Measurements from ENCODE around the gene DCLRE1C. TPM values are rescaled to one million over a fixed set of nuclear protein-coding genes. Genes with fewer than 3 reads are reported as not detected.

DCLRE1C gene
- total and polyA plus RNA-seq, 9 of the 15 experiments (the other 6 are each of a cell fraction or from before 2014, with no cell fraction given): 8.8 to 22.2 (median 13.9) TPM

GRCh38 chr10:14916600-14916999 is 37.3 kb downstream of the DCLRE1C start:
- no peak overlapping the region for H3K4me3 ChIP-seq
- intact Hi-C loops (cut with micrococcal nuclease) (no loop called here), in situ Hi-C loops (cut with MboI) (no loop called here)
- H3K9me3 ChIP-seq (replicated peaks; ENCODE audit: control insufficient read depth, insufficient read depth, low read depth, low read length): peaks cover 14% of the 10 kb centered on the region
- FAIRE-seq: no peak
- no TSS peak for BruUV-seq (replicated peaks)
- no peak overlapping the region for H3K27ac ChIP-seq (ENCODE audit: extremely low read depth, low read depth, low read length)
- WGBS (ENCODE audit: insufficient coverage, low coverage, missing lambda C conversion rate): 96% methylated on average over 2 of the region's 2 CpGs
- peaks cover 87% of the 10 kb centered on the region for H3K36me3 ChIP-seq (ENCODE audit: control insufficient read depth, insufficient read depth, low read length)
- no peak for ATAC-seq
- ChIA-PET CTCF (ENCODE audit: low intra/inter-chr PET ratio) (no interaction called here), POLR2A (interaction anchor here (0.7 kb wide), 1 partner anchor 23 kb away, joined by 3 read pairs; no protein-coding TSS in a partner anchor)
- H3K4me1 ChIP-seq (replicated peaks in 1 of 2; ENCODE audit: control insufficient read depth in 2 of 2, insufficient read depth in 2 of 2, low read length in 2 of 2): no peaks in the 10 kb centered on the region
- no peak for DNase-seq (ENCODE audit: extremely low read depth in 1 of 4, low spot score in 3 of 4)
- no peak overlapping the region for H3K4me2 ChIP-seq (ENCODE audit: insufficient read depth, low read length)
- no peak overlapping the region for H2AFZ ChIP-seq (ENCODE audit: low read depth, low read length)
- no peaks in the 10 kb centered on the region for H4K20me1 ChIP-seq (replicated peaks; ENCODE audit: control insufficient read depth, insufficient read depth, low read length)
- no peaks in the 10 kb centered on the region for H3K79me2 ChIP-seq (ENCODE audit: control insufficient read depth, insufficient read depth, low read length)
- H3K9ac ChIP-seq (ENCODE audit: insufficient read depth in 1 of 2, low read depth in 2 of 2, low read length in 2 of 2): no peak overlapping the region
- no peaks in the 10 kb centered on the region for H3K27me3 ChIP-seq (ENCODE audit: control insufficient read depth in 2 of 2, insufficient read depth in 2 of 2, low read length in 2 of 2)
- H3K9me1 ChIP-seq (ENCODE audit: control insufficient read depth, insufficient read depth, low read length): no peaks in the 10 kb centered on the region
- TF ChIP-seq, protein P1, sequence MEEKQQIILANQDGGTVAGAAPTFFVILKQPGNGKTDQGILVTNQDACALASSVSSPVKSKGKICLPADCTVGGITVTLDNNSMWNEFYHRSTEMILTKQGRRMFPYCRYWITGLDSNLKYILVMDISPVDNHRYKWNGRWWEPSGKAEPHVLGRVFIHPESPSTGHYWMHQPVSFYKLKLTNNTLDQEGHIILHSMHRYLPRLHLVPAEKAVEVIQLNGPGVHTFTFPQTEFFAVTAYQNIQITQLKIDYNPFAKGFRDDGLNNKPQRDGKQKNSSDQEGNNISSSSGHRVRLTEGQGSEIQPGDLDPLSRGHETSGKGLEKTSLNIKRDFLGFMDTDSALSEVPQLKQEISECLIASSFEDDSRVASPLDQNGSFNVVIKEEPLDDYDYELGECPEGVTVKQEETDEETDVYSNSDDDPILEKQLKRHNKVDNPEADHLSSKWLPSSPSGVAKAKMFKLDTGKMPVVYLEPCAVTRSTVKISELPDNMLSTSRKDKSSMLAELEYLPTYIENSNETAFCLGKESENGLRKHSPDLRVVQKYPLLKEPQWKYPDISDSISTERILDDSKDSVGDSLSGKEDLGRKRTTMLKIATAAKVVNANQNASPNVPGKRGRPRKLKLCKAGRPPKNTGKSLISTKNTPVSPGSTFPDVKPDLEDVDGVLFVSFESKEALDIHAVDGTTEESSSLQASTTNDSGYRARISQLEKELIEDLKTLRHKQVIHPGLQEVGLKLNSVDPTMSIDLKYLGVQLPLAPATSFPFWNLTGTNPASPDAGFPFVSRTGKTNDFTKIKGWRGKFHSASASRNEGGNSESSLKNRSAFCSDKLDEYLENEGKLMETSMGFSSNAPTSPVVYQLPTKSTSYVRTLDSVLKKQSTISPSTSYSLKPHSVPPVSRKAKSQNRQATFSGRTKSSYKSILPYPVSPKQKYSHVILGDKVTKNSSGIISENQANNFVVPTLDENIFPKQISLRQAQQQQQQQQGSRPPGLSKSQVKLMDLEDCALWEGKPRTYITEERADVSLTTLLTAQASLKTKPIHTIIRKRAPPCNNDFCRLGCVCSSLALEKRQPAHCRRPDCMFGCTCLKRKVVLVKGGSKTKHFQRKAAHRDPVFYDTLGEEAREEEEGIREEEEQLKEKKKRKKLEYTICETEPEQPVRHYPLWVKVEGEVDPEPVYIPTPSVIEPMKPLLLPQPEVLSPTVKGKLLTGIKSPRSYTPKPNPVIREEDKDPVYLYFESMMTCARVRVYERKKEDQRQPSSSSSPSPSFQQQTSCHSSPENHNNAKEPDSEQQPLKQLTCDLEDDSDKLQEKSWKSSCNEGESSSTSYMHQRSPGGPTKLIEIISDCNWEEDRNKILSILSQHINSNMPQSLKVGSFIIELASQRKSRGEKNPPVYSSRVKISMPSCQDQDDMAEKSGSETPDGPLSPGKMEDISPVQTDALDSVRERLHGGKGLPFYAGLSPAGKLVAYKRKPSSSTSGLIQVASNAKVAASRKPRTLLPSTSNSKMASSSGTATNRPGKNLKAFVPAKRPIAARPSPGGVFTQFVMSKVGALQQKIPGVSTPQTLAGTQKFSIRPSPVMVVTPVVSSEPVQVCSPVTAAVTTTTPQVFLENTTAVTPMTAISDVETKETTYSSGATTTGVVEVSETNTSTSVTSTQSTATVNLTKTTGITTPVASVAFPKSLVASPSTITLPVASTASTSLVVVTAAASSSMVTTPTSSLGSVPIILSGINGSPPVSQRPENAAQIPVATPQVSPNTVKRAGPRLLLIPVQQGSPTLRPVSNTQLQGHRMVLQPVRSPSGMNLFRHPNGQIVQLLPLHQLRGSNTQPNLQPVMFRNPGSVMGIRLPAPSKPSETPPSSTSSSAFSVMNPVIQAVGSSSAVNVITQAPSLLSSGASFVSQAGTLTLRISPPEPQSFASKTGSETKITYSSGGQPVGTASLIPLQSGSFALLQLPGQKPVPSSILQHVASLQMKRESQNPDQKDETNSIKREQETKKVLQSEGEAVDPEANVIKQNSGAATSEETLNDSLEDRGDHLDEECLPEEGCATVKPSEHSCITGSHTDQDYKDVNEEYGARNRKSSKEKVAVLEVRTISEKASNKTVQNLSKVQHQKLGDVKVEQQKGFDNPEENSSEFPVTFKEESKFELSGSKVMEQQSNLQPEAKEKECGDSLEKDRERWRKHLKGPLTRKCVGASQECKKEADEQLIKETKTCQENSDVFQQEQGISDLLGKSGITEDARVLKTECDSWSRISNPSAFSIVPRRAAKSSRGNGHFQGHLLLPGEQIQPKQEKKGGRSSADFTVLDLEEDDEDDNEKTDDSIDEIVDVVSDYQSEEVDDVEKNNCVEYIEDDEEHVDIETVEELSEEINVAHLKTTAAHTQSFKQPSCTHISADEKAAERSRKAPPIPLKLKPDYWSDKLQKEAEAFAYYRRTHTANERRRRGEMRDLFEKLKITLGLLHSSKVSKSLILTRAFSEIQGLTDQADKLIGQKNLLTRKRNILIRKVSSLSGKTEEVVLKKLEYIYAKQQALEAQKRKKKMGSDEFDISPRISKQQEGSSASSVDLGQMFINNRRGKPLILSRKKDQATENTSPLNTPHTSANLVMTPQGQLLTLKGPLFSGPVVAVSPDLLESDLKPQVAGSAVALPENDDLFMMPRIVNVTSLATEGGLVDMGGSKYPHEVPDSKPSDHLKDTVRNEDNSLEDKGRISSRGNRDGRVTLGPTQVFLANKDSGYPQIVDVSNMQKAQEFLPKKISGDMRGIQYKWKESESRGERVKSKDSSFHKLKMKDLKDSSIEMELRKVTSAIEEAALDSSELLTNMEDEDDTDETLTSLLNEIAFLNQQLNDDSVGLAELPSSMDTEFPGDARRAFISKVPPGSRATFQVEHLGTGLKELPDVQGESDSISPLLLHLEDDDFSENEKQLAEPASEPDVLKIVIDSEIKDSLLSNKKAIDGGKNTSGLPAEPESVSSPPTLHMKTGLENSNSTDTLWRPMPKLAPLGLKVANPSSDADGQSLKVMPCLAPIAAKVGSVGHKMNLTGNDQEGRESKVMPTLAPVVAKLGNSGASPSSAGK (IDR thresholded peaks at IDR 0.05): no peak
- no peak for TF ChIP-seq RBBP5 (IDR thresholded peaks at IDR 0.05; ENCODE audit: borderline replicate concordance, insufficient read depth, low read length, poor library complexity, severe bottlenecking)
- no peak for TF ChIP-seq HEY1 (CRISPR knock-in tag; IDR thresholded peaks at IDR 0.05; ENCODE audit: borderline replicate concordance)
- TF ChIP-seq ZFP1 (CRISPR knock-in tag; IDR thresholded peaks at IDR 0.05): no peak
- TF ChIP-seq, protein P2, sequence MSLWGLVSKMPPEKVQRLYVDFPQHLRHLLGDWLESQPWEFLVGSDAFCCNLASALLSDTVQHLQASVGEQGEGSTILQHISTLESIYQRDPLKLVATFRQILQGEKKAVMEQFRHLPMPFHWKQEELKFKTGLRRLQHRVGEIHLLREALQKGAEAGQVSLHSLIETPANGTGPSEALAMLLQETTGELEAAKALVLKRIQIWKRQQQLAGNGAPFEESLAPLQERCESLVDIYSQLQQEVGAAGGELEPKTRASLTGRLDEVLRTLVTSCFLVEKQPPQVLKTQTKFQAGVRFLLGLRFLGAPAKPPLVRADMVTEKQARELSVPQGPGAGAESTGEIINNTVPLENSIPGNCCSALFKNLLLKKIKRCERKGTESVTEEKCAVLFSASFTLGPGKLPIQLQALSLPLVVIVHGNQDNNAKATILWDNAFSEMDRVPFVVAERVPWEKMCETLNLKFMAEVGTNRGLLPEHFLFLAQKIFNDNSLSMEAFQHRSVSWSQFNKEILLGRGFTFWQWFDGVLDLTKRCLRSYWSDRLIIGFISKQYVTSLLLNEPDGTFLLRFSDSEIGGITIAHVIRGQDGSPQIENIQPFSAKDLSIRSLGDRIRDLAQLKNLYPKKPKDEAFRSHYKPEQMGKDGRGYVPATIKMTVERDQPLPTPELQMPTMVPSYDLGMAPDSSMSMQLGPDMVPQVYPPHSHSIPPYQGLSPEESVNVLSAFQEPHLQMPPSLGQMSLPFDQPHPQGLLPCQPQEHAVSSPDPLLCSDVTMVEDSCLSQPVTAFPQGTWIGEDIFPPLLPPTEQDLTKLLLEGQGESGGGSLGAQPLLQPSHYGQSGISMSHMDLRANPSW (CRISPR knock-in tag; IDR thresholded peaks at IDR 0.05): no peak
- TF ChIP-seq USF1 (CRISPR knock-in tag; IDR thresholded peaks at IDR 0.05): no peak
- no peak for TF ChIP-seq MYNN (IDR thresholded peaks at IDR 0.05)
- no peak for TF ChIP-seq MYNN (CRISPR knock-in tag; IDR thresholded peaks at IDR 0.05)
- TF ChIP-seq SUPT5H (IDR thresholded peaks at IDR 0.05): no peak
